GM18867 (cell line): ENCODE results near the gene FOXI3.
"Not testable (repeated sequence)": the region's sequence is repeated elsewhere in the genome, so short reads cannot be mapped to it uniquely, and the experiment has no call there.

Experiments
- ATAC-seq: cut with Tn5 transposase; IDR thresholded peaks from one replicate; pipeline ENCODE4 v1.9.1; 2021; ENCODE audit warnings: mild to moderate bottlenecking, moderate library complexity; ENCODE audit not compliant: unreplicated experiment

FOXI3 gene

DNA sequence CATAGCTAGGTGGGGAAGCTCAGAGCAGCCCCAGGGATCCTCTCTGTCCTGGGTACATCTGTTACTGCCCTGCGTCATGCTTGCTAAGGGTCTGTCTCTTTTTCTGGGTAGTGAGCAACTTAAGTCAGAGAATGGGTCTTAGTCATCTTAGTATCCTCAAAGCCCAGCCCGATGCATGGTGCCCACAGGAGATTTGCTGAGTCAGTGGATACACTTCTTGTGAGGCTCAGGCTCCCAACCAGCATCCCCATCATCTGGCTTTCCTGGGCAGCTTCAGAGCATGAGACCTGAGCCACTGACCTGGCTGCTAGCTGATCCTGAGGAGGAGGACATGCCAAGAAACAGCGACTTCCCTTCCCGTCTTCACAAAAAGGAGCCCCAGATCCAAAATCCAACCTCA, 10.0 kb downstream of the FOXI3 start:
- no peak for ATAC-seq

GRCh38 chr2:88442061-88442460, 10.4 kb downstream of the FOXI3 start:
- no peak for ATAC-seq

GRCh38 chr2:88437010-88437409, 15.5 kb downstream of the FOXI3 start:
- no peak for ATAC-seq

DNA sequence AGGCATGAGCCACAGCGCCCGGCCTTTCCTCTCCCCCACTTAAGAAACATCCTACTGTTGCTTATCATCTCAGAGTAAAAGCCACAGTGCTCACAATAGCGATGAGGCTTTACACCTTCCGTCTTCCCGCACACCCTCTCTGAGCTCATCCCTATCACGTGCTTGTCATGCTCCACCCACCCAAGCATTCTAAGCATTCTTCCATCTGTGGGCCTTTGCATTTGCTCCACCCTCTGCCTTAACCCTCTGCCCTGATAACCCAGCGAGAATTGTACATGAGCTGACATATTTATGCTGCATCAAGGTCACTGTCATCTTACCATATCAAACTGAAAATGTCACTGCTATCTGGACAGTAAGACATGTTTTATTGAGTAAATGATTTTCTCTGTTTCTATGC, 22.6 kb downstream of the FOXI3 start:
- no peak for ATAC-seq

DNA sequence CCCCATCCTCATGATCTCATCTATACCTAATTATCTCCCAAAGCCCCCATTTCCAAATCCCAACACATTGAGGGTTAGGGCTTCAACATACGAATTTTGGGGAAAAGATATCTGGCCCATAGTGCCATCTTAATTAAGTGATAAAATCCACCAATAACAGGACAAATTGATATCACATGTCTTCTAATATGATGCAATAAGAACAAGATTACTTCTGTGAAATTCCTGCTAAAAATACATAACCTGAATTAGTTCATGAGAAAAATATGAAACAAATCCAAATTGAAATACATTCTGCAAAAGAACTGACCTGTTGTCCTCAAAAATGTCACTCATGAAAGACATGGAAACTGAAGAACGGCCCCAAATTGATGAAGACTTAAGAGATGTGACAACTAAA, 28.8 kb downstream of the FOXI3 start:
- no peak for ATAC-seq

DNA sequence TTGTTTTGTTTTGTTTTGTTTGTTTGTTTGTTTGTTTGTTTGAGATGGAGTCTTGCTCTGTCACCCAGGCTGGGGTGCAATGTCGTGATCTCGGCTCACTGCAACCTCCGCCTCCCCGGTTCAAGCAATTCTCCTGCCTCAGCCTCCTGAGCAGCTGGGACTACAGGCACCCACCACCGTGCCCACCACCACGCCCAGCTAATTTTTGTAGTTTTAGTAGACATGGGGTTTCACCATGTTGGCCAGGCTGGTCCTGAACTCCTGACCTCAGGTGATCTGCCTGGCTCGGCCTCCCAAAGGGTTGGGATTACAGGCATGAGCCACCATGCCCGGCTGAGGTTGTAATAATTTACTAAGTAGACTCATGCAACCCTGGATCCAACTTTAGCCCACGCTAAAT, 33.4 kb downstream of the FOXI3 start:
- not testable (repeated sequence) for ATAC-seq

- no peak for ATAC-seq
Observed at GRCh38 chr2:88416016-88416663, 36.4 kb downstream of the FOXI3 start.

DNA sequence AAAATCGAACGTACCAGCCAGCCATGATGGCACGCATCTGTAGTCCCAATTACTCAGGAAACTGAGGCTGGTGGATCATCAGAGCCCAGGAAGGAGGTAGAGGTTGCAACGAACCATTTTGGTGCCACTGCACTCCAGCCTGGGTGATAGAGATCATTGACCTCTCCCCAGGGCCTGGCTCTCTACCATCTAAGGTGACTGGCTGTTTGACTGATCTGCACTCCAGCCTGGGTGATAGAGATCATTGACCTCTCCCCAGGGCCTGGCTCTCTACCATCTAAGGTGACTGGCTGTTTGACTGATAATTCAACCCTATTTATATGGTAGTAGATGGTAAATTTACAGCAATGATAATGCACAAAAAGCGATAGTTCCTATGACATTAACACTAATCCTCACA, 43.6 kb downstream of the FOXI3 start:
- not testable (repeated sequence) for ATAC-seq

GRCh38 chr2:88400037-88400767, 52.3 kb downstream of the FOXI3 start:
- no peak for ATAC-seq

- no peak for ATAC-seq
Observed at GRCh38 chr2:88398180-88398579, 54.3 kb downstream of the FOXI3 start.
